ENCODE measurements around the gene ZNF213. TPM values are rescaled to one million over a fixed set of nuclear protein-coding genes. Genes with fewer than 3 reads are reported as not detected.

The ZNF213 gene
- total and polyA plus RNA-seq, 8 donors, result 5.0 to 8.8 (median 6.7) TPM

DNA sequence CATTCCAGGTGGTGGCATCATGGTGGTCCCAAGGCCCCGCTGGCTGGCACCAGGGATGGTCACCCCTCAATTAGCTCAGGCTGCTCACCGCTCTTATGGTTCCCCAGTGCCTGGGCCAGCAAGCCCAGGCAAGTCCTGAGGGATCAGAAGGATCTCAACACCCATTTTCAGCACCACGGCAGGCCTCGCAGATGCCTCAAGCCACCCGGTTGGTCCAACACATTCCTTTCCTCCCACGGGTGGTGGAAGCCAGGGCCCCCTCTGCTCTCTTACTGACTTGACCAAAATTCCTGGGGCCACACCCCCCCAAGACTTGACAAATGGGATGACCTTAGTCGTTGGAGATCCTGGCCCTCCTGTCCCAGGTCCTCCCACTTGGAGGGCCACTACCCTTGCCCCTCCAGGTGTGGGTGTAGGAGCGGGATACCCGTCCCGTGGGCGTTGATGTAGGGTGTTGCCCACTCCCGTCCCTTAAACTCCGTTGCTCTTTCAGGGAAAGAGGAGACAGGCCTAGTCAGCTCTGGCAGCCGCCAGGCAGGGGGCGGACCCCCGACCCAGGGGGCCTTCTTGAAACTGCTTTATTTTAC, 16.5 kb upstream of the ZNF213 start:
- Histone ChIP-seq H3K36me3 (peaks cover 0 to 11% (median 6%) of the 10 kb centered on the region in 3 donors), H3K27me3 (no peaks in the 10 kb centered on the region), H3K9me3 (no peaks in the 10 kb centered on the region), H3K27ac (no peak overlapping the region), H3K4me3 (no peak overlapping the region), H3K4me1 (peaks cover 0 to 8% (median 5%) of the 10 kb centered on the region in 3 donors)
- TF ChIP-seq, protein P1, sequence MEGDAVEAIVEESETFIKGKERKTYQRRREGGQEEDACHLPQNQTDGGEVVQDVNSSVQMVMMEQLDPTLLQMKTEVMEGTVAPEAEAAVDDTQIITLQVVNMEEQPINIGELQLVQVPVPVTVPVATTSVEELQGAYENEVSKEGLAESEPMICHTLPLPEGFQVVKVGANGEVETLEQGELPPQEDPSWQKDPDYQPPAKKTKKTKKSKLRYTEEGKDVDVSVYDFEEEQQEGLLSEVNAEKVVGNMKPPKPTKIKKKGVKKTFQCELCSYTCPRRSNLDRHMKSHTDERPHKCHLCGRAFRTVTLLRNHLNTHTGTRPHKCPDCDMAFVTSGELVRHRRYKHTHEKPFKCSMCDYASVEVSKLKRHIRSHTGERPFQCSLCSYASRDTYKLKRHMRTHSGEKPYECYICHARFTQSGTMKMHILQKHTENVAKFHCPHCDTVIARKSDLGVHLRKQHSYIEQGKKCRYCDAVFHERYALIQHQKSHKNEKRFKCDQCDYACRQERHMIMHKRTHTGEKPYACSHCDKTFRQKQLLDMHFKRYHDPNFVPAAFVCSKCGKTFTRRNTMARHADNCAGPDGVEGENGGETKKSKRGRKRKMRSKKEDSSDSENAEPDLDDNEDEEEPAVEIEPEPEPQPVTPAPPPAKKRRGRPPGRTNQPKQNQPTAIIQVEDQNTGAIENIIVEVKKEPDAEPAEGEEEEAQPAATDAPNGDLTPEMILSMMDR (IDR thresholded peaks at IDR 0.05), result no peak
- no peak for FAIRE-seq
- no peak for ATAC-seq
- intact Hi-C loops (cut with DNase I), result no loop called here
- WGBS, 2 donors, result 87 to 90% methylated on average over 16 of the region's 16 CpGs
- peak in 1 of 6 donors; percentile 46 for DNase-seq

DNA sequence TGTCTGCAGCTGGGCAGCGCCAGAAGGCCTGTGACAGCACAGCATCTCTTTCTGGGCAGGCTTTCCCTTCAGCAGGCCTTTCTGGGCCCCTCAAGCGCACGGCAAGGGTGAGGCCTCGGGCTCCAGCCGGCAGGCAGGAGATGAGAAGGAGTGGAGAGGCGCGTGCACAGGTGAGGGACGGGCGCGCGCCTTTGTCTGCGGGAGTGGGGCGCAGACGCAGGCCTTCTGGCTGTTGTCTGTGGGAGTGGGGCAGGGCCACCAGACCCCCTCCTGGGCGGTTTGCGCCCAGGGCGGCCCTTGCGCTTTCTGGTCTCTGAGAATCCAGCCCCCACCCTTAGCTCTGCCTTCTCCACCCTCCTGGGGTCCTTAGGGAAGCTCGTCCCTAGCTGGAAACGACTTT, 16.0 kb upstream of the ZNF213 start:
- Histone ChIP-seq H3K9me3 (no peaks in the 10 kb centered on the region), H3K27me3 (no peaks in the 10 kb centered on the region), H3K27ac (no peak overlapping the region), H3K4me3 (no peak overlapping the region), H3K4me1 (peaks cover 0 to 2% (median 0%) of the 10 kb centered on the region in 3 donors), H3K36me3 (peaks cover 0 to 11% (median 6%) of the 10 kb centered on the region in 3 donors)
- DNase-seq, result peak in 1 of 6 donors; percentile 50
- WGBS, 2 donors, result 93 to 94% methylated on average over 20 of the region's 20 CpGs
- no peak for FAIRE-seq
- ATAC-seq, result no peak
- intact Hi-C loops (cut with DNase I), result no loop called here
- TF ChIP-seq, protein P1 (IDR thresholded peaks at IDR 0.05), result no peak

DNA sequence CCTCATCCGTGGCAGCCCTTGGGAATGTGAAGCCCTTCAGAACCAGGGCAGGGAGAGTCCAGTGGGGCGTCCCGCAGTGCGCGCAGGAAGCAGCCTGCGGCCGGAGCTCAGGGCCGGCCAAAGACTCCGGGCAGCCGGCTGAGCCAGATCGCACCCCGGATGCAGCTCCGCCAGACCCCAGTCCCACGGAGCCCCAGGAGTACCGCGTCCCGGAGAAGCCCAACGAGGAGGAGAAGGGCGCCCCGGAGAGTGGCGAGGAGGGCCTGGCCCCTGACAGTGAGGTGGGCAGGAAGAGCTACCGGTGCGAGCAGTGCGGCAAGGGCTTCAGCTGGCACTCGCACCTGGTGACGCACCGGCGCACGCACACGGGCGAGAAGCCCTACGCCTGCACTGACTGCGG, 15.5 kb upstream of the ZNF213 start:
- Histone ChIP-seq H3K4me3 (no peak overlapping the region), H3K27ac (no peak overlapping the region), H3K27me3 (no peaks in the 10 kb centered on the region), H3K4me1 (no peaks in the 10 kb centered on the region), H3K9me3 (no peaks in the 10 kb centered on the region), H3K36me3 (peaks cover 0 to 11% (median 6%) of the 10 kb centered on the region in 3 donors)
- TF ChIP-seq, protein P1 (IDR thresholded peaks at IDR 0.05), result no peak
- intact Hi-C loops (cut with DNase I), result no loop called here
- ATAC-seq, result no peak
- FAIRE-seq, result no peak
- no peak for DNase-seq
- WGBS, 2 donors, result 94 to 95% methylated on average over 33 of the region's 33 CpGs

DNA sequence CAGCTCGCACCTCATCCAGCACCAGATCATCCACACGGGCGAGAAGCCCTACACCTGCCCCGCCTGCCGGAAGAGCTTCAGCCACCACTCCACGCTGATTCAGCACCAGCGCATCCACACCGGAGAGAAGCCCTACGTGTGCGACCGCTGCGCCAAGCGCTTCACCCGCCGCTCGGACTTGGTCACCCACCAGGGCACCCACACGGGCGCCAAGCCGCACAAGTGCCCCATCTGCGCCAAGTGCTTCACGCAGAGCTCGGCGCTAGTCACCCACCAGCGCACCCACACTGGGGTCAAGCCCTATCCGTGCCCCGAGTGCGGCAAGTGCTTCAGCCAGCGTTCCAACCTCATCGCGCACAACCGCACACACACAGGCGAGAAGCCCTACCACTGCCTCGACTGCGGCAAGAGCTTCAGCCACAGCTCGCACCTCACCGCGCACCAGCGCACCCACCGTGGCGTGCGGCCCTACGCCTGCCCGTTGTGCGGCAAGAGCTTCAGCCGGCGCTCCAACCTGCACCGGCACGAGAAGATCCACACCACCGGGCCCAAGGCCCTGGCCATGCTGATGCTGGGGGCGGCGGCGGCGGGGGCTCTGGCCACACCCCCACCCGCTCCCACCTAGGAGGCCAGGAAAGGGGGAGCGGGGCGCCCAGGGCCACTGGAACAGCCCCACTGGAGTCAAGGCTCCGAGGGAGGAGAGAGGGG, 15.0 kb upstream of the ZNF213 start:
- TF ChIP-seq, protein P1 (IDR thresholded peaks at IDR 0.05), result no peak
- H3K27ac ChIP-seq, result no peak overlapping the region
- H3K9me3 ChIP-seq, result no peaks in the 10 kb centered on the region
- ATAC-seq (no peak), FAIRE-seq (no peak), DNase-seq (peak in 1 of 6 donors; percentile 67)
- H3K4me1 ChIP-seq, result no peaks in the 10 kb centered on the region
- intact Hi-C loops (cut with DNase I), result no loop called here
- 93 to 94% methylated on average over 57 of the region's 57 CpGs for WGBS, 2 donors
- H3K36me3 ChIP-seq, result peaks cover 0 to 11% (median 6%) of the 10 kb centered on the region in 3 donors
- H3K27me3 ChIP-seq, result no peaks in the 10 kb centered on the region
- no peak overlapping the region for H3K4me3 ChIP-seq

DNA sequence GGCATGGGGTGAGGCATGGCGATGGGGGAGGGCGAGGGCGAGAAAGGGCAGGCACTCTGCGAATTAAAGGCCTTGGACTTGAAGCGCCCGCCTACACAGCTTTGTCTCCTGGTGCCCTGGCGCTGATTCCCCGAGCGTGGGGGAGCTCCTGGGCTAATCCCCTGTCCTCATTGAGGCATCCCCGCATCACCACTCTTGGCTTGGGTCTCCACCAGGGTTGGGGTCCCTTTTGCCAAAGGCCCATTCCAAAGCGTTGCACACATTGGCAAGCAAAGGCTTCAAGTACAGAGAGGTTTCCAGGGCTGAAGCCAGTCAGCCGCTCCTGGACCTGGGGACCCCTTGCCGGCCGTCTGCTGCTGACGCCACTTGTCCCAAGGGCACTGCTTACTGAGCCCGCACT, 14.4 kb upstream of the ZNF213 start:
- peak in 1 of 6 donors; percentile 62 for DNase-seq
- intact Hi-C loops (cut with DNase I), result no loop called here
- H3K9me3 ChIP-seq, result no peaks in the 10 kb centered on the region
- H3K27ac ChIP-seq, result no peak overlapping the region
- 89 to 90% methylated on average over 15 to 16 of the region's 16 CpGs for WGBS, 2 donors
- H3K36me3 ChIP-seq, result peaks cover 0 to 11% (median 6%) of the 10 kb centered on the region in 3 donors
- FAIRE-seq, result no peak
- H3K4me3 ChIP-seq, result no peak overlapping the region
- TF ChIP-seq, protein P1 (IDR thresholded peaks at IDR 0.05), result no peak
- H3K27me3 ChIP-seq, result no peaks in the 10 kb centered on the region
- no peak for ATAC-seq
- peaks cover 0 to 5% (median 0%) of the 10 kb centered on the region in 3 donors for H3K4me1 ChIP-seq

All from pancreas (tissue), 10 donors.